ENCODE measurements around the gene ZSWIM5.
"Not testable (repeated sequence)": the region's sequence is repeated elsewhere in the genome, so short reads cannot be mapped to it uniquely, and the experiment has no call there.

Gene ZSWIM5

GRCh38 chr1:45062463-45062862 is 143.9 kb downstream of the ZSWIM5 start:
- H3K9me3 ChIP-seq (ENCODE audit: control insufficient read depth, insufficient read depth, low read depth, low read length); H3K27ac ChIP-seq (ENCODE audit: extremely low read depth, low read depth, low read length); H3K4me3 ChIP-seq (ENCODE audit: low read depth, low read length); POLR2A ChIA-PET; H3K4me1 ChIP-seq (ENCODE audit: control insufficient read depth, insufficient read depth, low read length); CTCF ChIA-PET: not testable (repeated sequence)
- peaks cover 0 to 12% of the 10 kb centered on the region in 2 experiments; a peak in 1 of 3 replicates for H3K36me3 ChIP-seq (ENCODE audit: control insufficient read depth in 2 of 2, insufficient read depth in 1 of 2, low read length in 2 of 2)
- peak; percentile 64 for TF ChIP-seq ZNF121 (tag by site-specific recombination; IDR thresholded peaks at IDR 0.05)

DNA sequence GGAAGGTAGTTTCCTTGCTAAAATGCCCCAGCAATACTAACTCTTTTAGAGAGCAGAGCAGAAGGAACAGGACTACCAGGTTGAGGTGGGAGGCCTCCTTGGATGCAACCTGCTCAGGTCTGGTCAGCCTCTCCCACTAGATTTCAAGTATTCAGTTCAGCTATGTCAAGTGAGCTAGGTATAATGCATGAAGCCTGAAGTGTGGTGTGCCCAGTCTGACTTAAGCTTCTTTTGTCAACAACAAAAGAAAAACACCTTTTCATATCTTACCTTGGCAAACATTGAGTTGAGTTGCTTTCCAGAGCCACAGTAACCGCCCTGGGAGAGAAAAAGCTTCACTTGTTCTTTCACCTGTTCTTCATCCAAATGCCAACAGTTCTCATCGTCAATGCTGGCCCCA is 146.6 kb downstream of the ZSWIM5 start:
- ChIA-PET POLR2A (no interaction called here), CTCF (no interaction called here)
- peaks cover 0 to 21% of the 10 kb centered on the region in 2 experiments; a peak in 1 of 3 replicates for H3K36me3 ChIP-seq (ENCODE audit: control insufficient read depth in 2 of 2, insufficient read depth in 1 of 2, low read length in 2 of 2)
- no peak overlapping the region for H3K27ac ChIP-seq (ENCODE audit: extremely low read depth, low read depth, low read length)
- no peak overlapping the region for H3K4me3 ChIP-seq (ENCODE audit: low read depth, low read length)
- no peaks in the 10 kb centered on the region for H3K4me1 ChIP-seq (ENCODE audit: control insufficient read depth, insufficient read depth, low read length)
- no peaks in the 10 kb centered on the region for H3K9me3 ChIP-seq (ENCODE audit: control insufficient read depth, insufficient read depth, low read depth, low read length)
- TF ChIP-seq ZBTB48 (tag by site-specific recombination; IDR thresholded peaks at IDR 0.05) (no peak), ZNF157 (tag by site-specific recombination; IDR thresholded peaks at IDR 0.05) (no peak), ZBTB10 (tag by site-specific recombination; IDR thresholded peaks at IDR 0.05) (no peak), ZNF169 (tag by site-specific recombination; IDR thresholded peaks at IDR 0.05) (no peak), ZBTB7A (tag by site-specific recombination; IDR thresholded peaks at IDR 0.05; ENCODE audit: low read depth) (no peak), GFI1B (tag by site-specific recombination; IDR thresholded peaks at IDR 0.05) (no peak), GLI2 (tag by site-specific recombination; IDR thresholded peaks at IDR 0.05; ENCODE audit: borderline replicate concordance, low read depth) (no peak), ZFHX2 (tag by site-specific recombination; conservative IDR thresholded peaks at IDR 0.05) (no peak), ZNF501 (tag by site-specific recombination; IDR thresholded peaks at IDR 0.05) (no peak), ZNF473 (tag by site-specific recombination; IDR thresholded peaks at IDR 0.05) (no peak), KLF9 (tag by site-specific recombination; IDR thresholded peaks at IDR 0.05; ENCODE audit: low read depth) (no peak), ZNF510 (tag by site-specific recombination; IDR thresholded peaks at IDR 0.05; ENCODE audit: insufficient replicate concordance) (no peak), GLI4 (tag by site-specific recombination; IDR thresholded peaks at IDR 0.05) (no peak), ZNF211 (tag by site-specific recombination; IDR thresholded peaks at IDR 0.05; ENCODE audit: low read depth) (no peak), ZNF311 (tag by site-specific recombination; IDR thresholded peaks at IDR 0.05; ENCODE audit: borderline replicate concordance) (no peak), ZNF747 (tag by site-specific recombination; IDR thresholded peaks at IDR 0.05) (no peak)
- TF ChIP-seq, protein P1, sequence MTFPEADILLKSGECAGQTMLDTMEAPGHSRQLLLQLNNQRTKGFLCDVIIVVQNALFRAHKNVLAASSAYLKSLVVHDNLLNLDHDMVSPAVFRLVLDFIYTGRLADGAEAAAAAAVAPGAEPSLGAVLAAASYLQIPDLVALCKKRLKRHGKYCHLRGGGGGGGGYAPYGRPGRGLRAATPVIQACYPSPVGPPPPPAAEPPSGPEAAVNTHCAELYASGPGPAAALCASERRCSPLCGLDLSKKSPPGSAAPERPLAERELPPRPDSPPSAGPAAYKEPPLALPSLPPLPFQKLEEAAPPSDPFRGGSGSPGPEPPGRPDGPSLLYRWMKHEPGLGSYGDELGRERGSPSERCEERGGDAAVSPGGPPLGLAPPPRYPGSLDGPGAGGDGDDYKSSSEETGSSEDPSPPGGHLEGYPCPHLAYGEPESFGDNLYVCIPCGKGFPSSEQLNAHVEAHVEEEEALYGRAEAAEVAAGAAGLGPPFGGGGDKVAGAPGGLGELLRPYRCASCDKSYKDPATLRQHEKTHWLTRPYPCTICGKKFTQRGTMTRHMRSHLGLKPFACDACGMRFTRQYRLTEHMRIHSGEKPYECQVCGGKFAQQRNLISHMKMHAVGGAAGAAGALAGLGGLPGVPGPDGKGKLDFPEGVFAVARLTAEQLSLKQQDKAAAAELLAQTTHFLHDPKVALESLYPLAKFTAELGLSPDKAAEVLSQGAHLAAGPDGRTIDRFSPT (tag by site-specific recombination; IDR thresholded peaks at IDR 0.05): no peak

- no peaks in the 10 kb centered on the region for H3K9me3 ChIP-seq (ENCODE audit: control insufficient read depth, insufficient read depth, low read depth, low read length)
- H3K4me1 ChIP-seq (ENCODE audit: control insufficient read depth, insufficient read depth, low read length): no peaks in the 10 kb centered on the region
- ChIA-PET POLR2A (no interaction called here), CTCF (no interaction called here)
- peaks cover 6 to 21% of the 10 kb centered on the region in 2 experiments; a peak in 2 of 3 replicates for H3K36me3 ChIP-seq (ENCODE audit: control insufficient read depth in 2 of 2, insufficient read depth in 1 of 2, low read length in 2 of 2)
- H3K4me3 ChIP-seq (ENCODE audit: low read depth, low read length): no peak overlapping the region
- H3K27ac ChIP-seq (ENCODE audit: extremely low read depth, low read depth, low read length): no peak overlapping the region
- TF ChIP-seq HOXC10 (CRISPR knock-in tag; IDR thresholded peaks at IDR 0.05): no peak
- no peak for TF ChIP-seq ZNF394 (tag by site-specific recombination; IDR thresholded peaks at IDR 0.05; ENCODE audit: borderline replicate concordance)
- TF ChIP-seq PRDM10 (tag by site-specific recombination; IDR thresholded peaks at IDR 0.05): no peak
- no peak for TF ChIP-seq ZNF639 (tag by site-specific recombination; IDR thresholded peaks at IDR 0.05)
- TF ChIP-seq ZNF366 (tag by site-specific recombination; conservative IDR thresholded peaks at IDR 0.05): no peak
- TF ChIP-seq ZNF157 (tag by site-specific recombination; IDR thresholded peaks at IDR 0.05): no peak
- no peak for TF ChIP-seq ZNF791 (tag by site-specific recombination; IDR thresholded peaks at IDR 0.05)
Measured at GRCh38 chr1:45057542-45057941, 148.9 kb downstream of the ZSWIM5 start.

All from HEK293 (cell line).